ENCODE data around the gene RCAN1.

Gene RCAN1

DNA sequence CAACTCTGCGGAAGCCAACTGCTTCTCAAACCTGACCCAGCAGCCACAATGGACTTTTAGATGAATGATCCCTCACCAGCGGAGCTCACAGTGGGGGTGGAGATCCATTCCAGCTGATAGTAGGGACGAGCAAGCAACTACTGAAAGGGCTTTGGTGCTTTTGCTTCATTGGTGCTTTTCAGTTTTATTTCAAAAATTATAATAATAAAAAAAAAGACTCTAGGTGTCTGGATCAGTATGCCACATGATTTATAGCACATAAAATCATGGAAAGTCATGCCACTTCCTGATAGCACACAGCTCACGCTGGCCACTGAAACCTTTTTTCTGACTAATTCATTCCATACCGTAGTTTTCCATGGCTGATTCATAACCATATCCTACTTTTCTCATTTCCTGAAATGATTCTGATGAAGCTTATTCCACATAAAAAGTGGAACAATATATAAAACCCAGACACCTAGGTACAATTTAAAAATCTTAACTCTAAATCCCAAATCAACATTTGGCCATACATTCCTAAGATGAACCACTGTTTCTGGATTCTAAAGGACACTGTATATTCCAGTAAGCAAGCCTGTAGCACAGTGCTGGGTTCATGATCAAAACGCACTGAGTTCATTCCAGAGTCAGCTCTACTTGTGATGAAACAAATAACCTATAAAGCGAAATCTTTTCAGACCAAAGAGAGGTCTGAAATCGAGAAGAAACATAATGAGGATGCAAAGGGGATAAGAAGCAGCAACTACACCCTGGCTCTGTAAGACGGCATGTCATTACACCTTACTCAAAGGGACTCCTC lies 61.6 kb downstream of the RCAN1 start:
- peak overlapping the region; percentile 22 for H3K27ac ChIP-seq
- TF ChIP-seq, protein P1, sequence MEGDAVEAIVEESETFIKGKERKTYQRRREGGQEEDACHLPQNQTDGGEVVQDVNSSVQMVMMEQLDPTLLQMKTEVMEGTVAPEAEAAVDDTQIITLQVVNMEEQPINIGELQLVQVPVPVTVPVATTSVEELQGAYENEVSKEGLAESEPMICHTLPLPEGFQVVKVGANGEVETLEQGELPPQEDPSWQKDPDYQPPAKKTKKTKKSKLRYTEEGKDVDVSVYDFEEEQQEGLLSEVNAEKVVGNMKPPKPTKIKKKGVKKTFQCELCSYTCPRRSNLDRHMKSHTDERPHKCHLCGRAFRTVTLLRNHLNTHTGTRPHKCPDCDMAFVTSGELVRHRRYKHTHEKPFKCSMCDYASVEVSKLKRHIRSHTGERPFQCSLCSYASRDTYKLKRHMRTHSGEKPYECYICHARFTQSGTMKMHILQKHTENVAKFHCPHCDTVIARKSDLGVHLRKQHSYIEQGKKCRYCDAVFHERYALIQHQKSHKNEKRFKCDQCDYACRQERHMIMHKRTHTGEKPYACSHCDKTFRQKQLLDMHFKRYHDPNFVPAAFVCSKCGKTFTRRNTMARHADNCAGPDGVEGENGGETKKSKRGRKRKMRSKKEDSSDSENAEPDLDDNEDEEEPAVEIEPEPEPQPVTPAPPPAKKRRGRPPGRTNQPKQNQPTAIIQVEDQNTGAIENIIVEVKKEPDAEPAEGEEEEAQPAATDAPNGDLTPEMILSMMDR (conservative IDR thresholded peaks at IDR 0.05) = no peak

DNA sequence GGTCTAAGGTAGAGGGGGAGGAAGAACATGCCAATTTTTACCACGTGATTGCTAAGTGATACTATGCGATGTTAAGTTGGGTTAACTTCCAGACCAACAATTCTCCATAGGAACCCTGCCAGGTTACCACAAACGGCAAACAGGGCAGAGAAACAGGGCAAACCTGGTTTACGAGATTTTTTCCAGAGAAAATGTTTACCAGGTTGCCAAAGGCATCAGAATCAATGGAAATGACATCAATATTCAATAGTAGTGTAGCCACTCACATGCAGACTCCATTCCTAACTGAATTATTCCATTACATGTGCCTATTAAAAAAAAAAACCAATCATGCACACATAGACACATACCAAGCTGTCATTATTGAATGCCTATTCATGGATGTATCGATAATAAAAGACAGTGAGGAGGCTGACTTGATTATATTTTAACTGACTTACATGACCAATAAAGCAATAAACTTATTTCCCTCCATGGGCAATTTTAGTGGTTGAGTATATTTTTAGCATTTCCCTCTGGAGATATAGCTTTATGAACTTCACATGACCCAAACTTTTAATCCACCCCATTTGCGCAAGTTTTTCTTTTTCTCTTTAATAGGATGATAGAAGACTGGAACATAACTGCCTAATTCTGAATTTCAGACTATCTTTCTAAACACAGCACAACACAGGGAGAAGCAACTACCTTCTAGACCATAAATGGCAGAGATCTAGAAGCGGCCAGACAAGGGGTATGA lies 62.4 kb downstream of the RCAN1 start:
- H3K27ac ChIP-seq = peak overlapping the region; percentile 22
- TF ChIP-seq, protein P1 (conservative IDR thresholded peaks at IDR 0.05) = no peak

DNA sequence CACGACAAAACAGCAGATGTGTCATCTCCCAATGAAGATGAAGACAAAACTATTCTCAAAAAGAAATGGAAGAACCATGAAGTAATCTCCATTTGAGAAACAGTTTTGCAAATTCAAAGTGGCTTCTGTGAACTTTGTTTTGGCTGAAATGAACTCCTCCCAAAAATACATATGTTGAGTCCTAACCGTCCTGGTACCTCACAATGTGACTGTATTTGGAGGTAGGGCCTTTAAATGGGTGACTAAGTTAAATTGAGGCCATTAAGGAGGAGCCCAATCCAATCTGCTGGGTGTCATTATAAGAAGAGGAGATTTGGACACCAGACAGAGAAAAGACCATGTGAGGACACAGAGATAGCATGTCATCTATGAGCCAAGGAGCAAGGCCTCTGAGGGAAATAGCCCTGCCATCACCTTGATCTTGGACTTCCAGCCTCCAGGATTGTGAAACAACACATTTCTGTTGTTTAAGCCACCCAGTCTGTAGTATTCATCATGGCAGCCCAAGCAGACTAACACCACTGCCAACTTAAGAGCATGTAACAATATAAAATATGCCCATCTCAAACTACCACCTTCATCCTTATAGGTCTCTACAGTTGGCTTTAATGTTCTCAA lies 64.6 kb downstream of the RCAN1 start:
- TF ChIP-seq, protein P1 (conservative IDR thresholded peaks at IDR 0.05) = no peak
- H3K27ac ChIP-seq = no peak overlapping the region

DNA sequence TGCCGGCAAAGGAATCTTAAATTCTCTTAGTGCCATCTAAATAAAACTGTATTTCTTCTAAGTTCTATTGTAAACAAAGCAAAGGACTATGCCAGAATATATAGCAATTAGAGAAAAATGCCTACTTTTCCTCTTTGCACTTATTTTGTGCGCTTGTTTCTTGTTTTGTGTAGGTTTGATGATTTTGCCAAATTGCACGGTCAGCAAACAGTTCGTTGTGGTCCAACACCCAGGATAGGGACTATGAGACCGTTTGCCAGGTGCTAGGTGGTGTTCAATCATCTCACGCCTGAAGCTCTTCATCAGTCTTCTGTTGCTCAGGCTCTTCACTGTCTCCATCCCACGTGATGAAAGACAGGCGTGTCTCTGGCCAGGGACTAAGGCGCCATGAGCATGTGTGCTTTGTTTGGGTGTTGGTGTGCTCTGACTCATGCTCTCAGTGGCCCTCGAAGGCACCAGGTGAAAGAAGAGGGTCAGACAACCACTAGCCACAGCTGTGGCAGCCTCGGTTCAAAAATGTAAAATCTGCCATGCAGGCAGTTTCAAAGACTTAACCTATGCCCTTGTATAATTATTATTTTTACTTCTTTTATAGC lies 66.0 kb downstream of the RCAN1 start:
- TF ChIP-seq, protein P1 (conservative IDR thresholded peaks at IDR 0.05) = no peak
- H3K27ac ChIP-seq = no peak overlapping the region

DNA sequence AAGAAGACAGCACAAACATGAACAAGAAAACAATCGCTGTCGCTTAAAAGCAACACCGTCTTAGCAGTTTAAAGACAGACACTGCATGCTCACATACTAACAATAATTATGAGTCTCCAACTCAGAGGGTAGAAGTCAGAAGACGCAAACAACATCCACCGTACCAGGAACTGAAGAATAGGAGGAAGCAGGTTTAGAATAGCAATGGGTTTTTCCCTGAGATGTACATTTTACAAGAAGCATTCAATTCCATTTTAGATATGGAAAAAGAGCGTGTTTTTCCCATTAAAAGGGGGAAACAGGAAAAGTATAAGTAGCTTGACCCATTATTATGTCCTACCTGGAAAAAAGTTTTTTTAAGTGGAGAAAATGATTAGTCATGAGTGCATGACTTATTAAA lies 68.4 kb downstream of the RCAN1 start:
- no peak overlapping the region for H3K27ac ChIP-seq
- TF ChIP-seq, protein P1 (conservative IDR thresholded peaks at IDR 0.05) = no peak

DNA sequence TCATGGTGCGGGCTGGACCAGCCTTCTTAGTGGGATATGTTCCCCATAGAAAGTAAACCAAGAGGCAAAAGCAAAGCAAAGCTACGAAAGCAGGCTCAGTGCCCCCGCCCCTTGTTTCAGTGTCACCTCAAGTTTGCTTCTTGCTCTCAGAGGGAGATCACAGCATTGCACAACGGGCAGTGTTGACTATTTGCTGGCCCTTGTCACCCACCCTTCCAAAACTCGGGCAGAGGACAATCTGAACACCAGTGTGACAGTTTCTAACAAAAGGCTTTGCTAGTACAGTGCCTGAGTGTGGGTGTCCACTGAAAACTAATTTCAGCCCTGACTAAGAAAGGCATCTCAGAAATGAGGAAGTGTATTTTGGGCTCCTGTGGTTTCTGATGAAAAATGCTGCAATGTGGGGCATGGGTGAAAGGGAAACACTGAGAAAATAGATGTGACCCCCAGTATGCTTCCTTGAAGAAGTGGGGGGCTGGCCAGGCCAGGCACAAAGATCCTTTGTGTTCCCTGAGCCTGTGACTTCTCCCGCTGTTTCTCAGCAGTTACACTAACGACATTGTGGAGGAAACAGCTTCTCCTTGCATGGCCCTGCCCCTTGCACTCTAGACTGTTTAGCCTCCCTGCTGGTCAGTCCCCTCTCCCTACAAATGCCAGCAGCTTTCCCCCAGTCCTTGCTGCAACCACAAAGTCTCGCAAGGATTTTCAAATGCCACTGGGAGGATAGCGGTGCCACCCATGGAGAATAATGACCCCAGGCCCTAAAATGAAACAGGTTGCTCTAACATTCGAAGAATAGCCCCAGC lies 69.6 kb downstream of the RCAN1 start:
- H3K27ac ChIP-seq = no peak overlapping the region
- TF ChIP-seq, protein P1 (conservative IDR thresholded peaks at IDR 0.05) = no peak

Measured in VCaP (cell line).